Loucy (cell line): Measurements from ENCODE around the gene CCDC12.

ENCODE experiments used
- EZH2phosphoT487 ChIP-seq: fragments of 200-600 bp; IDR thresholded peaks from 2 replicates; pipeline ENCODE4 v1.6.1; 2018; ENCODE audit warnings: antibody characterized with exemption, mild to moderate bottlenecking, moderate library complexity, borderline replicate concordance
- TF ChIP-seq, protein P1 (sequence below): fragments of 200-600 bp; sonication (generic); conservative IDR thresholded peaks from 2 replicates; pipeline ENCODE4 v1.5.1; 2014; ENCODE audit warnings: mild to moderate bottlenecking, antibody characterized with exemption, low read length

DNA sequence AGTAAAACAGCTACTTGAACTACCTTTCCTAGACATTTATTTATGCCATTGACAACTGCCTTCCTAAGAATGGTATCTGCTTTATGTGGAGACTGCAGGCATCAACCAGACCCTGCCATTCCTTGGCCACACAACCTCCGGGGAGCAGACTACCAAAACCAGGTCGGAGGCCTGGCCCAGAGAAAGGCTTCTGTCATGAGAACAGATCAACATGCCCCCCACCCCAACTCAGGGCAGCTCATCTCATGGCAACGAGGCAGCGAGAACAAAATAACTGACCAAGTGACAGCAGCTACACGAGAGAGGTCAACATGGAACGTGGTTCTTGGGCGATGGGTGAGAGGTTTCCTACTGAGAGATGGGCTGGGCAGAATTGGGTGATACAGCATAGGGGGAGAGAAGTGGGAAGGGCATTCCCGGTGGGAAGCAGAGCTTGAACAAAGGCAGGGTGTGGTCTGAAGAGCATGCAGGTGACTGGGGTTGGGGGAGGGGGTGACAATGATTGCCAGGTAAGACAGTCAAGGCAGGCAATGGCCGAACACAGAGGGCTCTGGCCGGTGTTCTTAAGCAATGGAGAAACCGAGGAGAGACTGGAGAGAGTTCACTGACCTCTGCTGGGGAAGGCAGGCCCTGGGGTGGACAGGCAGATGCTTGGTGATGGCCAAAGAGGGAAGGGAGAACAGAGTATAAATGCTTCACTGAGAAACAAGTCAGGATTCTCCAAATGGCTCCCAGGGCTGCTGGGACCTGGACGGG, 33.9 kb downstream of the CCDC12 start:
- TF ChIP-seq, protein P1, sequence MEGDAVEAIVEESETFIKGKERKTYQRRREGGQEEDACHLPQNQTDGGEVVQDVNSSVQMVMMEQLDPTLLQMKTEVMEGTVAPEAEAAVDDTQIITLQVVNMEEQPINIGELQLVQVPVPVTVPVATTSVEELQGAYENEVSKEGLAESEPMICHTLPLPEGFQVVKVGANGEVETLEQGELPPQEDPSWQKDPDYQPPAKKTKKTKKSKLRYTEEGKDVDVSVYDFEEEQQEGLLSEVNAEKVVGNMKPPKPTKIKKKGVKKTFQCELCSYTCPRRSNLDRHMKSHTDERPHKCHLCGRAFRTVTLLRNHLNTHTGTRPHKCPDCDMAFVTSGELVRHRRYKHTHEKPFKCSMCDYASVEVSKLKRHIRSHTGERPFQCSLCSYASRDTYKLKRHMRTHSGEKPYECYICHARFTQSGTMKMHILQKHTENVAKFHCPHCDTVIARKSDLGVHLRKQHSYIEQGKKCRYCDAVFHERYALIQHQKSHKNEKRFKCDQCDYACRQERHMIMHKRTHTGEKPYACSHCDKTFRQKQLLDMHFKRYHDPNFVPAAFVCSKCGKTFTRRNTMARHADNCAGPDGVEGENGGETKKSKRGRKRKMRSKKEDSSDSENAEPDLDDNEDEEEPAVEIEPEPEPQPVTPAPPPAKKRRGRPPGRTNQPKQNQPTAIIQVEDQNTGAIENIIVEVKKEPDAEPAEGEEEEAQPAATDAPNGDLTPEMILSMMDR = no peak
- TF ChIP-seq EZH2phosphoT487 = no peak
